ENCODE results near the gene OBSL1.
A peak's percentile ranks its signal among the peaks of the same experiment; 100 is the strongest.

The OBSL1 gene

GRCh38 chr2:219510512-219511135 is 60.7 kb downstream of the OBSL1 start:
- Histone ChIP-seq H3K27me3 (no peaks in the 10 kb centered on the region), H4K20me1 (no peaks in the 10 kb centered on the region), H3K27ac (peak overlapping the region; percentile 49; the same call in 1 of the 2 replicates), H3K4me3 (peak overlapping the region; percentile 41), H3K9me3 (no peaks in the 10 kb centered on the region), H3K4me1 (peaks cover 76% of the 10 kb centered on the region), H3K36me3 (peaks cover 15% of the 10 kb centered on the region; the same call in 1 of the 2 replicates), H3K9ac (peak overlapping the region; percentile 38), H3K4me2 (peak overlapping the region; percentile 98)
- TF ChIP-seq Cebpa-rat (IDR thresholded peaks at IDR 0.05) = no peak

GRCh38 chr2:219509780-219510511 is 61.4 kb downstream of the OBSL1 start:
- no peaks in the 10 kb centered on the region for H3K27me3 ChIP-seq
- peak overlapping the region; percentile 49; the same call in 1 of the 2 replicates for H3K27ac ChIP-seq
- peaks cover 22% of the 10 kb centered on the region; the same call in 1 of the 2 replicates for H3K36me3 ChIP-seq
- no peaks in the 10 kb centered on the region for H4K20me1 ChIP-seq
- no peak for TF ChIP-seq Cebpa-rat (IDR thresholded peaks at IDR 0.05)
- peak overlapping the region; percentile 38 for H3K9ac ChIP-seq
- peak overlapping the region; percentile 41; the same call in 1 of the 2 replicates for H3K4me3 ChIP-seq
- H3K4me1 ChIP-seq = peaks cover 70% of the 10 kb centered on the region
- H3K4me2 ChIP-seq = peak overlapping the region; percentile 98
- H3K9me3 ChIP-seq = no peaks in the 10 kb centered on the region

- Histone ChIP-seq H3K4me3 (peak overlapping the region; percentile 41; the same call in 1 of the 2 replicates), H3K4me2 (peak overlapping the region; percentile 98), H3K27me3 (no peaks in the 10 kb centered on the region), H3K9me3 (no peaks in the 10 kb centered on the region), H3K4me1 (peaks cover 62% of the 10 kb centered on the region), H3K27ac (peak overlapping the region; percentile 19; the same call in 1 of the 2 replicates), H4K20me1 (no peaks in the 10 kb centered on the region), H3K36me3 (peaks cover 30% of the 10 kb centered on the region), H3K9ac (peak overlapping the region; percentile 38; the same call in 1 of the 2 replicates)
- TF ChIP-seq Cebpa-rat (IDR thresholded peaks at IDR 0.05) = no peak
Observed at GRCh38 chr2:219508971-219509779, 62.2 kb downstream of the OBSL1 start.

DNA sequence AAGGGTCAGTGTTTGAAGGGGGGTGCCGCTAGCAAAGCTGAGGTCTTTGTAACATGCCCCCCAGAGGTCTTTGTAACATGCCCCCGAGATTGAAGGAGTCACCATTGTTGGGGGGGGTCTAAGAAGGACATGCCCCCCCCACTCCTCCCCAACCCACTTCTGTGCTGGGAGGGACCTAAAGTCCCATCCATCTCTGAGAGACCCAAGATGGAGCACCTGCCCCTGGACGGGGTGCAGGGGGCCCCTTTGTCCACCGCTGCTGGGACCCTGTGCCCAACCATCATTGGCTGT is 63.0 kb downstream of the OBSL1 start:
- Histone ChIP-seq H3K9ac (no peak overlapping the region), H4K20me1 (no peaks in the 10 kb centered on the region), H3K4me1 (peaks cover 54% of the 10 kb centered on the region), H3K27ac (no peak overlapping the region), H3K9me3 (no peaks in the 10 kb centered on the region), H3K36me3 (peaks cover 36% of the 10 kb centered on the region), H3K4me3 (no peak overlapping the region), H3K27me3 (no peaks in the 10 kb centered on the region), H3K4me2 (peak overlapping the region; percentile 98; the same call in 1 of the 2 replicates)
- TF ChIP-seq Cebpa-rat (IDR thresholded peaks at IDR 0.05) = no peak

DNA sequence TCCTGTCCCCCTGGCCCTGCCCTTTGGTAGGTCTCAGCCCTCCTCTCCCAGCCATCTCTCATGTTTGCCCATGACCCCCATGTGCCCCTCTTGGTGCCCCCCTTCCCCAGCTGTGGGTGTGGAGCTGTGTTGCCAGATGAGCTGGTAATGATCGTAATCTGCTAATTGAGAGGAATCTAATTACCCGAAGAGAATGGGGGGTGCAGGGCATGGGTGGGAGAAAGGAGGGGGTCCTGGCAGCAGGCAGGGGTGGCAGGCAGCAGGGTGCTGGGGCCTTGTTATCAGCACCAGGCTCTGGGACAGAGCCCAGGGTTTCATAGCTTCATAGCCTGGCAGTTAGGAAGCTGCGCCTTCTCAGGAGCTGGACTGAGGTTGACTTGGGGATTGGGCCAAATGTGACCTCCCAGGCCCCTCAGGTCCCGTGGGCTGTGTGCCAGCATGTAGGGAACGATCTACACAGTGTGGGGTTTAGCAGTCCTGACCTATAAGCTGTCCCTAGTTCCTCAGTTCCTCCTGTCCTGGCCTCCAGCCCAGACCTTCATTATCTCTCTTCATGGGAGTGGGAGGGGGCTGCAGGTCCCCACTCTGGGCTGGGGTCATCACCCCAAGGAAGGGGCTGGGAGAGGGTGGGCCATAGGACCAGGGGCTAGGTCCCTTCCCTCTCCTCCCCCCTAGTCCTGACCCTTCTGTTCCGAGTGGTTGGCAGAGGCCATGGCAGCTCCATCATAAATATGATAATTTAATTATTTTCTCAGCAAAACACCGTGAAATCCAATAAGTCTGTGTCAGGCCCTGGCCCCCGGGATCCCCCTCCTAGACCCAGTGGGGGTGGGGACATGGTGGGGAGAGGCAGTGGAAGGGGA is 63.5 kb downstream of the OBSL1 start:
- Histone ChIP-seq H3K27me3 (no peaks in the 10 kb centered on the region), H3K9me3 (no peaks in the 10 kb centered on the region), H3K4me1 (peaks cover 48% of the 10 kb centered on the region), H4K20me1 (no peaks in the 10 kb centered on the region), H3K36me3 (peaks cover 36% of the 10 kb centered on the region), H3K27ac (no peak overlapping the region), H3K4me2 (peak overlapping the region; percentile 98; the same call in 1 of the 2 replicates), H3K4me3 (no peak overlapping the region), H3K9ac (no peak overlapping the region)
- TF ChIP-seq Cebpa-rat (IDR thresholded peaks at IDR 0.05) = no peak

- Histone ChIP-seq H3K36me3 (peaks cover 39% of the 10 kb centered on the region), H3K27me3 (no peaks in the 10 kb centered on the region), H3K4me3 (no peak overlapping the region), H3K9ac (no peak overlapping the region), H3K4me2 (no peak overlapping the region), H3K4me1 (peaks cover 40% of the 10 kb centered on the region), H3K27ac (no peak overlapping the region), H3K9me3 (no peaks in the 10 kb centered on the region), H4K20me1 (no peaks in the 10 kb centered on the region)
- TF ChIP-seq Cebpa-rat (IDR thresholded peaks at IDR 0.05) = no peak
Observed at GRCh38 chr2:219506802-219507526, 64.4 kb downstream of the OBSL1 start.

GRCh38 chr2:219506153-219506801 is 65.1 kb downstream of the OBSL1 start:
- Histone ChIP-seq H3K36me3 (peaks cover 41% of the 10 kb centered on the region), H4K20me1 (no peaks in the 10 kb centered on the region), H3K27ac (no peak overlapping the region; the same call in 1 of the 2 replicates), H3K9me3 (no peaks in the 10 kb centered on the region), H3K27me3 (no peaks in the 10 kb centered on the region), H3K4me1 (peaks cover 34% of the 10 kb centered on the region), H3K9ac (no peak overlapping the region), H3K4me3 (no peak overlapping the region), H3K4me2 (no peak overlapping the region)
- no peak for TF ChIP-seq Cebpa-rat (IDR thresholded peaks at IDR 0.05)

DNA sequence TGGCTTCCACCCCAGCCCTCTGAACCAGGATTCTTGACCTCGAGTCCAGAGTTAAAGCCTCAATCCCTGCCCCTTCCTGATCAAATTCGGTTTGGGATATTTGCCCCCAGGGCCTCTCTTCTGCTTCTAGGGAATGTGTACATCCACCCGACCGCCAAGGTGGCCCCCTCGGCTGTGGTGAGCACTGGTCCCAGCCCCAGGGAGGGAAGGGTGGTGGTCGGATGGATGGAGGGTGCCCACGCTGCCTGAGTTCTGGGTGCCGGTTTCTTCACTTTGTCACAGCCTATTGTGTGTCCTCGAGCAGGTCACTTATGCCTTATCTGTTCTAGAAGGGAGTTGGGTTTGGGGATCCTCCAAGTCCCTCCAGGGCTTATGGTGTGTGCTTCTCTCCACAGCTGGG is 65.8 kb downstream of the OBSL1 start:
- Histone ChIP-seq H3K27me3 (no peaks in the 10 kb centered on the region), H3K36me3 (peaks cover 41% of the 10 kb centered on the region), H3K4me3 (no peak overlapping the region), H3K9me3 (no peaks in the 10 kb centered on the region), H4K20me1 (no peaks in the 10 kb centered on the region), H3K4me2 (no peak overlapping the region), H3K27ac (no peak overlapping the region), H3K4me1 (peaks cover 27% of the 10 kb centered on the region), H3K9ac (no peak overlapping the region)
- TF ChIP-seq Cebpa-rat (IDR thresholded peaks at IDR 0.05) = no peak
